IPS-20b (cell line): Measurements from ENCODE around the gene PLEKHA7.

Experiments used
- H3K27ac ChIP-seq: one replicate; pipeline ENCODE4 v1.5.1; 2013; ENCODE audit warnings: low read length
- H3K27me3 ChIP-seq: 2 replicates; pipeline ENCODE4 v1.6.1; 2013; ENCODE audit warnings: mild to moderate bottlenecking, low read length, inconsistent platforms; ENCODE audit not compliant: insufficient read depth
- H3K36me3 ChIP-seq: 2 replicates; pipeline ENCODE4 v1.6.1; 2013; ENCODE audit warnings: low read depth, mild to moderate bottlenecking, inconsistent platforms, low read length, moderate library complexity; ENCODE audit not compliant: insufficient read depth
- H3K4me1 ChIP-seq: 2 replicates; pipeline ENCODE4 v1.6.1; 2013; ENCODE audit warnings: mild to moderate bottlenecking, control low read depth, inconsistent platforms, low read length, moderate library complexity; ENCODE audit not compliant: insufficient read depth
- H3K4me3 ChIP-seq: 2 replicates; pipeline ENCODE4 v1.5.1; 2013; ENCODE audit warnings: mild to moderate bottlenecking, low read length, inconsistent platforms
- H3K9ac ChIP-seq: 2 replicates; pipeline ENCODE4 v1.6.1; 2013; ENCODE audit warnings: low read depth, mild to moderate bottlenecking, inconsistent platforms, low read length, moderate library complexity
- H3K9me3 ChIP-seq: 2 replicates; pipeline ENCODE4 v1.6.1; 2013; ENCODE audit warnings: mild to moderate bottlenecking, low read depth, low read length, inconsistent platforms; ENCODE audit not compliant: insufficient read depth

The PLEKHA7 gene

DNA sequence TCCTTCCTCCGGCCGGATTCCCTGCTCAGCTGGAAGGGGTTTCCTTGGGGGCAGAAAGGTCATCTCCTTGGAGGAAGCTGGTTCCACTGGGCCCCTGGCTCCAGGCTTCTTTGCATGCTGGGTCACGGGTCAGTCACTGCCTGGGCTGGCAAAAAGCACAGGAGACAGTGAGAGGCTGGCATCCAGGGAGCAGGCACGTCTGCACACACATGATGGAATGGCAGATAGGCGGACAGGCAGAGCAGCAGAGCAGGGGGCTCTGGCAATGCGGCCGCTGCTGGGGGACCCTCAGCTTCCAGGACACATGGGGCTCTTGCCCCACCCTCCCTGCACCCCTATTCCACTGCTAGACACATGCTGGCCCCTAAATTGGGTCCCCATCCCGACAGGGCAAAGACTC is 235.3 kb downstream of the PLEKHA7 start:
- Histone ChIP-seq H3K27ac (no peak overlapping the region), H3K9ac (no peak overlapping the region), H3K4me1 (no peaks in the 10 kb centered on the region; the same call in 1 of the 2 replicates), H3K4me3 (no peak overlapping the region), H3K9me3 (no peaks in the 10 kb centered on the region), H3K36me3 (peaks cover 6% of the 10 kb centered on the region; the same call in 1 of the 2 replicates), H3K27me3 (no peaks in the 10 kb centered on the region)

GRCh38 chr11:16778286-16778685 is 235.9 kb downstream of the PLEKHA7 start:
- Histone ChIP-seq H3K9me3 (no peaks in the 10 kb centered on the region), H3K4me1 (no peaks in the 10 kb centered on the region; the same call in 1 of the 2 replicates), H3K27ac (no peak overlapping the region), H3K4me3 (no peak overlapping the region), H3K9ac (no peak overlapping the region), H3K27me3 (no peaks in the 10 kb centered on the region), H3K36me3 (peaks cover 6% of the 10 kb centered on the region; the same call in 1 of the 2 replicates)

DNA sequence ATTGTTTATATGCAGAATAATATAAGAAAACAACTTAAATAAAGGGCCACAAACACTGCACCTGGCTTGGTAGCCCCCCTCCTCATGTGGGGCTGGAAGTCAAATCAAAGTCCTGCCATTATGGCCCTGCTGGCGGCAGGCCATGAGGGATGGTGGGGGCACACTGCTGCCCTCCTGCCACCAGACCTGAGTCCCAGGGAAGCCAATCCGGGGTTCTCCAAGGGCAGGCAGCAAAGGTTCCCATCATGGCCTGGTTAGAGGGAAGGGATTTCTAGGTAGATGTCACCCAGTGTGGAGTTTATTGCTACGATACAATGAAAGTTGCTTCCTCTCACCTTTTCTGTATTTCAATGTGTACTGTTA is 236.6 kb downstream of the PLEKHA7 start:
- Histone ChIP-seq H3K4me1 (no peaks in the 10 kb centered on the region; the same call in 1 of the 2 replicates), H3K36me3 (peaks cover 6% of the 10 kb centered on the region; the same call in 1 of the 2 replicates), H3K9me3 (no peaks in the 10 kb centered on the region), H3K27me3 (no peaks in the 10 kb centered on the region), H3K27ac (no peak overlapping the region), H3K4me3 (no peak overlapping the region), H3K9ac (no peak overlapping the region)

DNA sequence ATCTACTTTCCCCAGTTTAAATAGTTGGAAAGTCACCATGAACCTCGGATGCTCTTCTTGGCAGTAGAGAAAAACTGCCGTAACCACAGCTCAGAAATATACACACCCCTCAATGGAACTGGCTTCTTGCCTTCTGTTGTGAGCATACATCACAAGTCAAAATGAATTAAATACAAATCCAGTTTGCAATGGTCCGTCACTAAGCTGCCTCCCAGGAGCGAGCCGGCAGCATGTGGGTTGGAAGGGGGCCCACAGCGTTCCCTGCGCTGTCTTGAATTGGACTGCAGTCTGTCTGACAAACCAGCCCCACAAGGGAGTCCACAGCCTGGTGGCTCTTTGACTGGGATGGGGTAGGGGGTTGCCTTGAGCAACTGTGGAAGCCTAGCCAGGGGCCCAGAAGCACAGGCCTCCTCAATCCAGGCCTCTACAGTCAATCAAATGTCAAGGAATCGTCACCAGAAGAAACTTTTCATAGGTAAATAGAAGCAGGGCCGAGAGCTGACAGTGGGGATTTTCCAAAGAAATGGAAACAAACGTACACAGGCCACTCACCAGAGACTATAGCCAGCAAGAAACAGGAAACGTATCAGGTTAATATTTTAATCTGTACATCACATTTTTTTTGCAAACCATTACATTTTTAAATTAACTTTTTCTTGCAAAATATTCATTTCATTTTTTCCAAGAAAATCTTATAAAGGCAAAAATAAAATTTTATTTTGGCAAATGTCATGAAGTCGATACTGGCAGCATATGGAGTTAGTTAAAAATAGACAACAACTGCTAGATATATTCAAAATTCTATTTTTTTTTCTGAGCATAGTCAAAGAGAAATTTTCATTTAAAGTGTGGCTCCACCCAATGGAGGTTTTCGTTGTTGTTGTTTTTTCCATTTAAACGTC is 237.3 kb downstream of the PLEKHA7 start:
- Histone ChIP-seq H3K36me3 (peaks cover 6% of the 10 kb centered on the region; the same call in 1 of the 2 replicates), H3K27ac (no peak overlapping the region), H3K9me3 (no peaks in the 10 kb centered on the region), H3K9ac (no peak overlapping the region), H3K4me1 (no peaks in the 10 kb centered on the region; the same call in 1 of the 2 replicates), H3K4me3 (no peak overlapping the region), H3K27me3 (no peaks in the 10 kb centered on the region)

GRCh38 chr11:16775614-16776283 is 238.5 kb downstream of the PLEKHA7 start:
- Histone ChIP-seq H3K4me1 (no peaks in the 10 kb centered on the region; the same call in 1 of the 2 replicates), H3K36me3 (peaks cover 6% of the 10 kb centered on the region; the same call in 1 of the 2 replicates), H3K27ac (no peak overlapping the region), H3K4me3 (no peak overlapping the region), H3K9ac (no peak overlapping the region), H3K27me3 (no peaks in the 10 kb centered on the region), H3K9me3 (no peaks in the 10 kb centered on the region)

GRCh38 chr11:16774936-16775613 is 239.1 kb downstream of the PLEKHA7 start:
- Histone ChIP-seq H3K9me3 (no peaks in the 10 kb centered on the region), H3K27ac (no peak overlapping the region), H3K4me1 (no peaks in the 10 kb centered on the region; the same call in 1 of the 2 replicates), H3K36me3 (peaks cover 6% of the 10 kb centered on the region; the same call in 1 of the 2 replicates), H3K9ac (no peak overlapping the region), H3K27me3 (no peaks in the 10 kb centered on the region), H3K4me3 (no peak overlapping the region)

GRCh38 chr11:16773981-16774935 is 240.0 kb downstream of the PLEKHA7 start:
- H3K9me3 ChIP-seq = no peaks in the 10 kb centered on the region
- H3K9ac ChIP-seq = no peak overlapping the region
- no peak overlapping the region for H3K4me3 ChIP-seq
- peaks cover 6% of the 10 kb centered on the region; the same call in 1 of the 2 replicates for H3K36me3 ChIP-seq
- no peak overlapping the region for H3K27ac ChIP-seq
- H3K27me3 ChIP-seq = no peaks in the 10 kb centered on the region
- no peaks in the 10 kb centered on the region; the same call in 1 of the 2 replicates for H3K4me1 ChIP-seq

- Histone ChIP-seq H3K27ac (no peak overlapping the region), H3K9ac (no peak overlapping the region), H3K9me3 (no peaks in the 10 kb centered on the region), H3K4me1 (no peaks in the 10 kb centered on the region; the same call in 1 of the 2 replicates), H3K36me3 (no peaks in the 10 kb centered on the region), H3K4me3 (no peak overlapping the region), H3K27me3 (no peaks in the 10 kb centered on the region)
Observed at GRCh38 chr11:16772141-16772512, 242.1 kb downstream of the PLEKHA7 start.

GRCh38 chr11:16771350-16772140 is 242.7 kb downstream of the PLEKHA7 start:
- no peaks in the 10 kb centered on the region for H3K9me3 ChIP-seq
- no peak overlapping the region for H3K27ac ChIP-seq
- H3K27me3 ChIP-seq = no peaks in the 10 kb centered on the region
- no peak overlapping the region for H3K4me3 ChIP-seq
- no peaks in the 10 kb centered on the region; the same call in 1 of the 2 replicates for H3K4me1 ChIP-seq
- H3K36me3 ChIP-seq = no peaks in the 10 kb centered on the region
- H3K9ac ChIP-seq = no peak overlapping the region

GRCh38 chr11:16770016-16770415 is 244.2 kb downstream of the PLEKHA7 start:
- Histone ChIP-seq H3K9me3 (no peaks in the 10 kb centered on the region), H3K36me3 (no peaks in the 10 kb centered on the region), H3K4me3 (no peak overlapping the region), H3K9ac (no peak overlapping the region), H3K4me1 (no peaks in the 10 kb centered on the region; the same call in 1 of the 2 replicates), H3K27me3 (no peaks in the 10 kb centered on the region), H3K27ac (no peak overlapping the region)
